HG03066 (cell line): ENCODE data around the gene FAM171A1.

ENCODE experiments used
- ATAC-seq: cut with Tn5 transposase; IDR thresholded peaks from one replicate; pipeline ENCODE4 v1.9.1; 2021; ENCODE audit warnings: low read depth; ENCODE audit not compliant: unreplicated experiment

FAM171A1 gene

GRCh38 chr10:15374566-15374965 is 3.5 kb upstream of the FAM171A1 start:
- ATAC-seq: no peak

- ATAC-seq: no peak
These were observed 3.1 kb upstream of the FAM171A1 start for GRCh38 chr10:15374156-15374555.

GRCh38 chr10:15373199-15373598 is 2.1 kb upstream of the FAM171A1 start:
- ATAC-seq: no peak

- ATAC-seq: no peak
These were observed 755 bp downstream of the FAM171A1 start for GRCh38 chr10:15370212-15370855.

GRCh38 chr10:15369256-15370211 is 1.6 kb downstream of the FAM171A1 start:
- ATAC-seq: no peak

- ATAC-seq: no peak
These were observed 2.8 kb downstream of the FAM171A1 start for GRCh38 chr10:15368101-15368855.

- no peak for ATAC-seq
These were observed 3.6 kb downstream of the FAM171A1 start for GRCh38 chr10:15367296-15368085.

GRCh38 chr10:15365692-15366091 is 5.4 kb downstream of the FAM171A1 start:
- ATAC-seq: no peak

- ATAC-seq: no peak
These were observed 7.1 kb downstream of the FAM171A1 start for GRCh38 chr10:15364001-15364400.

- ATAC-seq: no peak
These were observed 8.1 kb downstream of the FAM171A1 start for GRCh38 chr10:15363031-15363430.

GRCh38 chr10:15361131-15361530 is 10.0 kb downstream of the FAM171A1 start:
- ATAC-seq: no peak

GRCh38 chr10:15360566-15360965 is 10.5 kb downstream of the FAM171A1 start:
- no peak for ATAC-seq

- no peak for ATAC-seq
These were observed 17.5 kb downstream of the FAM171A1 start for GRCh38 chr10:15353471-15354017.

GRCh38 chr10:15352836-15353235 is 18.3 kb downstream of the FAM171A1 start:
- ATAC-seq: no peak

GRCh38 chr10:15352201-15352600 is 18.9 kb downstream of the FAM171A1 start:
- no peak for ATAC-seq

GRCh38 chr10:15351099-15351820 is 19.8 kb downstream of the FAM171A1 start:
- ATAC-seq: no peak

- ATAC-seq: no peak
These were observed 22.0 kb downstream of the FAM171A1 start for GRCh38 chr10:15349112-15349511.

- no peak for ATAC-seq
These were observed 22.5 kb downstream of the FAM171A1 start for GRCh38 chr10:15348579-15348978.

- ATAC-seq: no peak
These were observed 23.9 kb downstream of the FAM171A1 start for GRCh38 chr10:15347150-15347549.
